Nephron (organoid): Measurements from ENCODE around the gene ANKRD55.
A peak's percentile ranks its signal among the peaks of the same experiment; 100 is the strongest.

Source experiments
- H3K27ac Mint-ChIP-seq, 3 experiments: 2 replicates each; pipeline ENCODE4 v1.8.0; 2020; ENCODE audit warnings: mixed read lengths in 3 of 3, mild to moderate bottlenecking in 2 of 3, moderate library complexity in 1 of 3
- H3K27me3 Mint-ChIP-seq: 2 replicates; pipeline ENCODE4 v1.8.0; 2021; ENCODE audit warnings: low read depth, mild to moderate bottlenecking, moderate library complexity, mixed read lengths
- H3K36me3 Mint-ChIP-seq: 2 replicates; pipeline ENCODE4 v1.8.0; 2020; ENCODE audit warnings: low read depth, mixed read lengths
- H3K4me1 Mint-ChIP-seq: 2 replicates; pipeline ENCODE4 v1.8.0; 2020; ENCODE audit warnings: mixed read lengths
- H3K4me3 Mint-ChIP-seq, 3 experiments: 2 replicates each; pipeline ENCODE4 v1.8.0; 2020; ENCODE audit warnings: mild to moderate bottlenecking in 3 of 3, mixed read lengths in 3 of 3, moderate library complexity in 2 of 3
- H3K9me3 Mint-ChIP-seq: 2 replicates; pipeline ENCODE4 v1.8.0; 2020; ENCODE audit warnings: mixed read lengths
- TF ChIP-seq, protein P1 (sequence below), 3 experiments: fragments of 200-600 bp; sonication (generic); IDR thresholded peaks; one replicate each; pipeline ENCODE4 v1.5.0; 2021; ENCODE audit warnings: antibody characterized with exemption in 3 of 3; ENCODE audit not compliant: unreplicated experiment in 3 of 3

The ANKRD55 gene

DNA sequence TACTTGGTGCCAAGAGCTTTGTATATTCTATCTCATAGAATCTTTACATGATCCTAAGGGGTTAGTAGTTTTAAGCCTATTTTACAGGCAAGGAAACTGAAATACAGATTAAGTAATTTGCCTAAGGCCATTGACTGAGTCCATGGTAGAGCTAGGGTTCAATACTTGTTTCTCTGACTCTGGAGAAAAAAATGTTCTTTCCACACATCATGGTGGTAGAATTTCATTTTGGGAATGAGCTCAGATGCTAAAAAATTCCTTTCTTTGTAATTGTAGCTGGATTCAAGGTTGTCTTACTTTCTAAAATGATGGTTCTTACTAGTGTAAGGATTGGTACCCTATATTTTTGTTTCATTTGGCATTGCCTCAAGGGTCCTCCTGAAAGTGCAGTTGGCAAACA is 86.0 kb downstream of the ANKRD55 start:
- peaks cover 25% of the 10 kb centered on the region for H3K4me1 Mint-ChIP-seq
- H3K4me3 Mint-ChIP-seq = no peak overlapping the region
- H3K9me3 Mint-ChIP-seq = no peaks in the 10 kb centered on the region
- H3K27me3 Mint-ChIP-seq = no peaks in the 10 kb centered on the region
- no peaks in the 10 kb centered on the region for H3K36me3 Mint-ChIP-seq
- H3K27ac Mint-ChIP-seq = no peak overlapping the region
- TF ChIP-seq, protein P1, sequence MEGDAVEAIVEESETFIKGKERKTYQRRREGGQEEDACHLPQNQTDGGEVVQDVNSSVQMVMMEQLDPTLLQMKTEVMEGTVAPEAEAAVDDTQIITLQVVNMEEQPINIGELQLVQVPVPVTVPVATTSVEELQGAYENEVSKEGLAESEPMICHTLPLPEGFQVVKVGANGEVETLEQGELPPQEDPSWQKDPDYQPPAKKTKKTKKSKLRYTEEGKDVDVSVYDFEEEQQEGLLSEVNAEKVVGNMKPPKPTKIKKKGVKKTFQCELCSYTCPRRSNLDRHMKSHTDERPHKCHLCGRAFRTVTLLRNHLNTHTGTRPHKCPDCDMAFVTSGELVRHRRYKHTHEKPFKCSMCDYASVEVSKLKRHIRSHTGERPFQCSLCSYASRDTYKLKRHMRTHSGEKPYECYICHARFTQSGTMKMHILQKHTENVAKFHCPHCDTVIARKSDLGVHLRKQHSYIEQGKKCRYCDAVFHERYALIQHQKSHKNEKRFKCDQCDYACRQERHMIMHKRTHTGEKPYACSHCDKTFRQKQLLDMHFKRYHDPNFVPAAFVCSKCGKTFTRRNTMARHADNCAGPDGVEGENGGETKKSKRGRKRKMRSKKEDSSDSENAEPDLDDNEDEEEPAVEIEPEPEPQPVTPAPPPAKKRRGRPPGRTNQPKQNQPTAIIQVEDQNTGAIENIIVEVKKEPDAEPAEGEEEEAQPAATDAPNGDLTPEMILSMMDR (IDR thresholded peaks at IDR 0.05; ENCODE audit: unreplicated experiment in 3 of 3) = no peak

GRCh38 chr5:56146674-56147073 is 86.5 kb downstream of the ANKRD55 start:
- Mint-ChIP-seq H3K4me1 (peaks cover 25% of the 10 kb centered on the region), H3K27me3 (no peaks in the 10 kb centered on the region), H3K4me3 (no peak overlapping the region), H3K9me3 (no peaks in the 10 kb centered on the region), H3K27ac (no peak overlapping the region), H3K36me3 (no peaks in the 10 kb centered on the region)
- TF ChIP-seq, protein P1 (IDR thresholded peaks at IDR 0.05; ENCODE audit: unreplicated experiment in 3 of 3) = no peak

GRCh38 chr5:56145511-56145910 is 87.6 kb downstream of the ANKRD55 start:
- Mint-ChIP-seq H3K36me3 (no peaks in the 10 kb centered on the region), H3K9me3 (no peaks in the 10 kb centered on the region), H3K4me1 (peaks cover 25% of the 10 kb centered on the region), H3K4me3 (no peak overlapping the region), H3K27ac (peak overlapping the region in 2 of 3 experiments; percentile 31 to 94), H3K27me3 (no peaks in the 10 kb centered on the region)
- TF ChIP-seq, protein P1 (IDR thresholded peaks at IDR 0.05; ENCODE audit: unreplicated experiment in 3 of 3) = no peak

GRCh38 chr5:56145106-56145505 is 88.0 kb downstream of the ANKRD55 start:
- no peak overlapping the region for H3K4me3 Mint-ChIP-seq
- H3K27me3 Mint-ChIP-seq = no peaks in the 10 kb centered on the region
- H3K36me3 Mint-ChIP-seq = no peaks in the 10 kb centered on the region
- TF ChIP-seq, protein P1 (IDR thresholded peaks at IDR 0.05; ENCODE audit: unreplicated experiment in 3 of 3) = no peak
- peak overlapping the region; percentile 31 to 94 (median 84) for H3K27ac Mint-ChIP-seq
- no peaks in the 10 kb centered on the region for H3K9me3 Mint-ChIP-seq
- peaks cover 25% of the 10 kb centered on the region for H3K4me1 Mint-ChIP-seq

- Mint-ChIP-seq H3K9me3 (no peaks in the 10 kb centered on the region), H3K27ac (peak overlapping the region; percentile 84 to 94 (median 92)), H3K4me3 (no peak overlapping the region), H3K36me3 (no peaks in the 10 kb centered on the region), H3K4me1 (peaks cover 23% of the 10 kb centered on the region), H3K27me3 (no peaks in the 10 kb centered on the region)
- TF ChIP-seq, protein P1 (IDR thresholded peaks at IDR 0.05; ENCODE audit: unreplicated experiment in 3 of 3) = no peak
These were observed 88.9 kb downstream of the ANKRD55 start for GRCh38 chr5:56144211-56144610.

DNA sequence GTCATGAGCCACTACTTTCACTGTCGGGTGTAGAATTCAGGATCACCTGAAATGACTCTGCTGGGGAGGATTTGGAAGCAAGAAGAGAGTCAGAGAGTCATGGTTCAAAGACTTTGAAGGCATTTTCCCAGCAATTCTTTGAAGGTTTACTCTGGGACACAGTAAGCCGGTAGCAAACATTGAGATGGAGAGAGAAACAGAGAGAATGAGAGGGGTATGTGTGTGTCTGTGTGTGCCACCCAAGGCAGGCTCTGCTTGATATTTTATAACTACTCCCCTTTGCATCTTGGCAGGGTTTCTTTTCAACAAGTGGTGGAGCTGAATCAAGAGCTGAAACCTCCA is 89.8 kb downstream of the ANKRD55 start:
- no peaks in the 10 kb centered on the region for H3K27me3 Mint-ChIP-seq
- no peak overlapping the region for H3K4me3 Mint-ChIP-seq
- H3K4me1 Mint-ChIP-seq = peaks cover 15% of the 10 kb centered on the region
- H3K36me3 Mint-ChIP-seq = no peaks in the 10 kb centered on the region
- TF ChIP-seq, protein P1 (IDR thresholded peaks at IDR 0.05; ENCODE audit: unreplicated experiment in 3 of 3) = no peak
- peak overlapping the region; percentile 84 to 94 (median 92) for H3K27ac Mint-ChIP-seq
- H3K9me3 Mint-ChIP-seq = no peaks in the 10 kb centered on the region
